HG02642 (cell line): ENCODE results near the gene PLEKHG4.

Experiments used
- ATAC-seq: cut with Tn5 transposase; IDR thresholded peaks from one replicate; pipeline ENCODE4 v1.9.1; 2021; ENCODE audit warnings: mild to moderate bottlenecking; ENCODE audit not compliant: unreplicated experiment, poor library complexity

Gene PLEKHG4

GRCh38 chr16:67279296-67280089 lies at the start of gene PLEKHG4:
TSS of gene PLEKHG4 (plus strand) at chr16:67279532. CDS start at chr16:67280045, 513 bp downstream.
- peak; percentile 74 for ATAC-seq

GRCh38 chr16:67229906-67230808 lies 49.2 kb upstream of the PLEKHG4 start:
- no peak for ATAC-seq

- ATAC-seq, result no peak
Observed at GRCh38 chr16:67230809-67231660, 48.3 kb upstream of the PLEKHG4 start.

- ATAC-seq, result no peak
Observed at GRCh38 chr16:67233596-67233995, 45.7 kb upstream of the PLEKHG4 start.

GRCh38 chr16:67234180-67234597 lies 45.1 kb upstream of the PLEKHG4 start:
- ATAC-seq, result no peak

- ATAC-seq, result no peak
Observed at GRCh38 chr16:67235816-67236562, 43.3 kb upstream of the PLEKHG4 start.

- ATAC-seq, result no peak
Observed at GRCh38 chr16:67236563-67237395, 42.6 kb upstream of the PLEKHG4 start.

- ATAC-seq, result no peak
Observed at GRCh38 chr16:67237396-67238277, 41.7 kb upstream of the PLEKHG4 start.

GRCh38 chr16:67238278-67238575 lies 41.1 kb upstream of the PLEKHG4 start:
- no peak for ATAC-seq

GRCh38 chr16:67238806-67239470 lies 40.4 kb upstream of the PLEKHG4 start:
- ATAC-seq, result no peak

GRCh38 chr16:67240506-67240905 lies 38.8 kb upstream of the PLEKHG4 start:
- ATAC-seq, result no peak

- ATAC-seq, result no peak
Observed at GRCh38 chr16:67241008-67241900, 38.1 kb upstream of the PLEKHG4 start.

GRCh38 chr16:67242138-67242730 lies 37.1 kb upstream of the PLEKHG4 start:
- no peak for ATAC-seq

GRCh38 chr16:67243481-67243880 lies 35.9 kb upstream of the PLEKHG4 start:
- no peak for ATAC-seq

GRCh38 chr16:67244387-67245185 lies 34.7 kb upstream of the PLEKHG4 start:
- ATAC-seq, result peak; percentile 48
